GM19099 (cell line): Measurements from ENCODE around the gene FUBP3.

ENCODE experiments used
- POLR2A ChIP-seq: IDR thresholded peaks from 3 replicates; pipeline ENCODE4 v1.6.1; 2011; ENCODE audit warnings: low read depth; ENCODE audit not compliant: insufficient read length; ENCODE audit errors: extremely low read depth

Gene FUBP3

GRCh38 chr9:130543859-130544258 is 35.5 kb upstream of the FUBP3 start:
- TF ChIP-seq POLR2A: no peak

DNA sequence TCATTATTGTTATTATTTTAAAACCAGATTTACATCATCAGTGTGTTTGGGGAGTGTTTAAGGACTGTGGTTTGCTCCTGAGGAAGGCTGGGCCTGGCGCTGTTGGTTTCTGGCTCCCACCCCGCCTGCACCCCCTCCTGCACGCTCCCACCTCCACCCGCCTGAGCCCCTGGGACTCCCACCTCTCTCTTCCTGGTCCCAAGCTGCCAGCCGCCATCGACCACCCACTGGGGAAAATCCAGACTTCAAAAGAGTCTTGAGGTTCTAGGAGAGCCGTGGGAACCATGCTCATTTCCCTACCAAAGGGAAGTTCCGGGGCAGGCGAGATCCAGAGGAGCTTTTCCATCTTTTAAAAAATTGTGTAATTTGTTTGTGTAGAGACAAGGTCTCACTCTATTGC is 35.0 kb upstream of the FUBP3 start:
- TF ChIP-seq POLR2A: no peak

- TF ChIP-seq POLR2A: no peak
Measured at GRCh38 chr9:130548103-130548502, 31.3 kb upstream of the FUBP3 start.

DNA sequence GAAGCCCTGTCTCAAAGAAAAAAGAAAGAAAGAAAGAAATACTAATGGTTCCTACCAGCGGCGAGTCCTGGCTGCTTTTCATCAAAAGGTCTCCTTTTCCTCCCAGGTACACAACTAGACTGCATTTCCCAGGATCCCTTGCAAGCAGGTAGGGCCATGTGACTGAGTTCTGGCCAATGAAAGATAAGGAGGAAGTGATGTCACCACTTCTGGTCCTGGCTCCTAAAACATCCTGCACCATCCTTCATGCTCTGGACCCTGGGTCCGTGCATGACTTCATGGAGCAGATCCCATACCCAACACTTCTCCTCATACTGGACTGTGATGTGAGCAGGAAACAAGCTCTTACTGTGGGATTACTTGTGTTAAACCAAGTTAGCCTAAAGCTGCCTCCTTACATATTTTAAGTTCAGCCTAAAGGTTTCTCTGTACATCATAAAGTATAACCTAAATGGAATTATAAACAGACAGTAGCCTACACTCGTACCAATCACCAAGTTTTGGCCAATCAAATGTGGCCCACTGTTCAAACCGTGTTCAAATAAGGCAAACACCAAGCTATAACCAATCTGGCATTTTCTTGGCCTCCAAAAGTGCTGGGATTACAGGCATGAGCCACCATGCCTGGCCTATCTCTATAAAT is 30.2 kb upstream of the FUBP3 start:
- no peak for TF ChIP-seq POLR2A

GRCh38 chr9:130554606-130555005 is 24.8 kb upstream of the FUBP3 start:
- no peak for TF ChIP-seq POLR2A

- TF ChIP-seq POLR2A: no peak
Measured at GRCh38 chr9:130555061-130555460, 24.3 kb upstream of the FUBP3 start.

GRCh38 chr9:130555968-130556367 is 23.4 kb upstream of the FUBP3 start:
- TF ChIP-seq POLR2A: no peak

DNA sequence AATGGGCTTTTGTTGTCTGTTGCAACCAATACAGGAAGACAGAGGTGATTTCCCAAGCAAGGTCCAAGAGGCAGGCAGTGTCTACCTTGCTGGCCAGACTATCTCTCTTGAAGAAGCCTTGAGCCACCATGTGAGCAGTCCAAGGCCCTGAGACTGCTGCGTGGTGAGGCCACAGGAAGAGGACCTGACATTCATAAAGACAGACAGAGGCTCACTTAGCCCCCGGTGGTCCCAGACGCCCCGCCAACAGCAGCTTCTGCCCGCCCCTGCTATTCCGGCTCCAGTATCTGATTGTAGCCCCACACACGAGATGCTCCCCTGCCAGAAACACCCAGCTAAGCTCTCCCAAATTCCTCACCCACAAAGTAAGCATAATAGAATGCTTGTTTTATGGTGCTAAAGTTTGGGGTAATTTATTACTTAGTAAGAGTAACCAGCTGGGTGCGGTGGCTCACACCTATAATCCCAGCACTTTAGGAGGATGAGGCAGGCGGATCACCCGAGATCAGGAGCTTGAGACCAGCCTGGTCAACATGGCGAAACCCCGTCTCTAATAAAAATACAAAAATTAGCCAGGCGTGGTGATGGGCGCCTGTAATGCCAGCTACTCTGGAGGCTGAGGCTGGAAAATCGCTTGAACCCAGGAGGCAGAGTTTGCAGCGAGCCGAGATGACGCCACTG is 22.8 kb upstream of the FUBP3 start:
- no peak for TF ChIP-seq POLR2A

DNA sequence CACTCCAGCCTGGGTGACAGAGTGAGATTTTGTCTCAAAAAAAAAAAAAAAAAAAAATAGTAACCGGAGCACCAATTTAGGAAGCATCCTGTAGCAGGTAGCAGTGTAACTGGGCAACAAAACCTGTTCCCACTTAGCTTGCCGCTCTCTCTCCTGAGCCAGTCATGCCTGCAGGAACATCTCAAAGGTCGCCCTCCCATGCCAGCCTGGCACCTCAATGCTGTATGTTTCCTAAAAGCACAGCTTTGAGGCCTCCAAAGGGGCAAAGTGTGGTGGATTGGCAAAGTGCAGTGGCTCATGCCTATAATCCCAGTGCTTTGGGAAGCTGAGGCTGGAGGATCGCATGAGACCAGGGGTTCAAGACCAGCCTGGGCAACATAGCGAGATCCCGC is 22.3 kb upstream of the FUBP3 start:
- TF ChIP-seq POLR2A: no peak

DNA sequence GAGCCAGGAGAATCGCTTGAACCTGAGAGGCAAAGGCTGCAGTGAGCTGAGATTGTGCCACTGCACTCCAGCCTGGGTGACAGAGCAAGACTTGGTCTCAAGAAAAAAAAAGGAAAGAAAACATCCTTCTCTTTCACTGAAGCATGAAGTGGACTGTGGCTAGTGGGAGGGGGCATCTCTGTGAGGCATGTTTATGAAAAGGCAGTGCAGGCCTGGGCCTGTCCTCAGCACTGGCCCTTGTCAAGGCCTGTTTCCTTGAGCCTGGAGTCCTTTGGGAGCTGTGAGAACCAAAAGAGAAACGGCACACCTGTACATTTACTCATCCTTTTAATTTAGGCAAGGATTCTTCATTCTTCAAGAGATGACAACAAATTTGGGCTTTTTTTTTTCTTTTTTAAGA is 18.3 kb upstream of the FUBP3 start:
- no peak for TF ChIP-seq POLR2A

GRCh38 chr9:130563797-130564196 is 15.6 kb upstream of the FUBP3 start:
- TF ChIP-seq POLR2A: no peak

- TF ChIP-seq POLR2A: no peak
Measured at GRCh38 chr9:130565792-130566191, 13.6 kb upstream of the FUBP3 start.

GRCh38 chr9:130570208-130570607 is 9.2 kb upstream of the FUBP3 start:
- no peak for TF ChIP-seq POLR2A

- no peak for TF ChIP-seq POLR2A
Measured at GRCh38 chr9:130575514-130575913, 3.9 kb upstream of the FUBP3 start.

GRCh38 chr9:130576176-130576575 is 3.2 kb upstream of the FUBP3 start:
- no peak for TF ChIP-seq POLR2A

GRCh38 chr9:130579738-130580463 is 524 bp downstream of the FUBP3 start:
- TF ChIP-seq POLR2A: no peak
